K562 (cell line): Measurements from ENCODE around the gene GRIK3. TPM values are rescaled to one million over a fixed set of nuclear protein-coding genes. Genes with fewer than 3 reads are reported as not detected.
A peak's percentile ranks its signal among the peaks of the same experiment; 100 is the strongest.

Experiments used
- BRF1 ChIP-seq: IDR thresholded peaks from 3 replicates; pipeline ENCODE4 v1.6.1; 2011; ENCODE audit warnings: borderline replicate concordance, mild to moderate bottlenecking; ENCODE audit not compliant: insufficient read length; ENCODE audit errors: extremely low read depth
- C11orf30 ChIP-seq: fragments of 450-650 bp; IDR thresholded peaks from 2 replicates; pipeline ENCODE4 v1.6.1; 2016; ENCODE audit warnings: low read depth, mild to moderate bottlenecking
- CEBPB ChIP-seq: fragments of 450-650 bp; IDR thresholded peaks from 2 replicates; pipeline ENCODE4 v1.6.1; 2016; ENCODE audit warnings: missing genetic modification characterization, missing compliant biosample characterization
- CREM ChIP-seq: IDR thresholded peaks from 2 replicates; pipeline ENCODE4 v1.6.1; 2014; ENCODE audit warnings: antibody characterized with exemption, low read depth
- EP400 ChIP-seq: fragments of 450-650 bp; IDR thresholded peaks from 2 replicates; pipeline ENCODE4 v1.6.1; 2017; ENCODE audit warnings: antibody characterized with exemption, mild to moderate bottlenecking, moderate library complexity
- FOXK1 ChIP-seq: sonication (generic); formaldehyde crosslinking; IDR thresholded peaks from 2 replicates; pipeline ENCODE4 v1.8.0; 2022; ENCODE audit warnings: missing genetic modification reagents, mild to moderate bottlenecking, borderline replicate concordance
- GTF2F1 ChIP-seq: IDR thresholded peaks from 2 replicates; pipeline ENCODE4 v1.6.1; 2011; ENCODE audit warnings: low read depth, low read length, improper control_type of control experiment
- MECOM ChIP-seq: fragments of 250-450 bp; sonication (Bioruptor Pico); IDR thresholded peaks from 2 replicates; pipeline ENCODE4 v1.8.0; 2022; ENCODE audit warnings: inconsistent platforms
- NCOA1 ChIP-seq: fragments of 450-650 bp; IDR thresholded peaks from 2 replicates; pipeline ENCODE4 v1.6.1; 2016; ENCODE audit warnings: low read depth
- PKNOX1 ChIP-seq: fragments of 450-650 bp; IDR thresholded peaks from 2 replicates; pipeline ENCODE4 v1.6.1; 2016
- RCOR1 ChIP-seq, 2 experiments: IDR thresholded peaks; 2 replicates each; pipeline ENCODE4 v1.6.1; 2012; ENCODE audit warnings: low read depth in 2 of 2, low read length in 2 of 2, borderline replicate concordance in 1 of 2, improper control_type of control experiment in 1 of 2
- RUNX1 ChIP-seq: sonication (generic); IDR thresholded peaks from 2 replicates; pipeline ENCODE4 v1.6.1; 2016; ENCODE audit warnings: antibody characterized with exemption, low read depth
- SUPT5H ChIP-seq: fragments of 450-650 bp; IDR thresholded peaks from 2 replicates; pipeline ENCODE4 v1.6.1; 2016
- TCF15 ChIP-seq: fragments of 250-450 bp; sonication (Bioruptor Pico); IDR thresholded peaks from 2 replicates; pipeline ENCODE4 v1.8.0; 2022; ENCODE audit warnings: moderate library complexity, mild to moderate bottlenecking, inconsistent platforms
- USF2 ChIP-seq: sonication (generic); formaldehyde crosslinking; IDR thresholded peaks from 2 replicates; pipeline ENCODE4 v1.5.0; 2020; ENCODE audit warnings: missing genetic modification reagents
- ZBTB5 ChIP-seq: fragments of 450-650 bp; IDR thresholded peaks from 2 replicates; pipeline ENCODE4 v1.6.1; 2017; ENCODE audit warnings: antibody characterized with exemption
- ZNF318 ChIP-seq, 2 experiments: fragments of 450-650 bp; IDR thresholded peaks; 2 replicates each; pipeline ENCODE4 v1.6.1; 2016; ENCODE audit warnings: mild to moderate bottlenecking in 2 of 2, borderline replicate concordance in 1 of 2, low read depth in 1 of 2, moderate library complexity in 1 of 2
- ZNF780A ChIP-seq: fragments of 250-450 bp; sonication (Bioruptor Pico); IDR thresholded peaks from 2 replicates; pipeline ENCODE4 v1.5.0; 2021; ENCODE audit warnings: mild to moderate bottlenecking
- polyA plus RNA-seq, 8 experiments: library from polyadenylated mRNA; depleted of rRNA in 4 of 8; stranded (reverse) in 5 of 8; unstranded in 3 of 8; fragments of >200 nt; fragmentation: Nextera tagmentation in 2 of 8; fragmentation: Illumina TruSeq in 1 of 8; extraction: Ambion mirVana in 2 of 8; extraction: Trizol in 1 of 8; gene quantifications; 2 replicates each; pipeline versions ENCODE4 v1.2.1 to v1.2.3, GENCODE V29; 2011 to 2014; ENCODE audit warnings: inconsistent platforms in 1 of 8, missing spikeins in 1 of 8
- total RNA-seq, 7 experiments: library from RNA; depleted of rRNA in 6 of 7; stranded (reverse); fragments of >200 nt in 6 of 7; fragmentation: Illumina TruSeq in 2 of 7; extraction: Trizol in 2 of 7; gene quantifications; 2 replicates each; pipeline versions ENCODE4 v1.2.1 to v1.2.3, GENCODE V29; 2011 to 2021; ENCODE audit warnings: low replicate concordance in 1 of 7

Gene GRIK3
- total and polyA plus RNA-seq, 9 of the 15 experiments (the other 6 are each of a cell fraction or from before 2014, with no cell fraction given) = not detected

GRCh38 chr1:37017720-37018119 is 16.6 kb downstream of the GRIK3 start (continued):
- TF ChIP-seq ZNF318 (IDR thresholded peaks at IDR 0.05; ENCODE audit: borderline replicate concordance in 1 of 2, low read depth in 1 of 2) (no peak), ZBTB5 (no peak), MECOM (no peak), RCOR1 (IDR thresholded peaks at IDR 0.05; ENCODE audit: borderline replicate concordance in 1 of 2, low read depth in 2 of 2, low read length in 2 of 2) (no peak), RUNX1 (no peak), ZNF780A (CRISPR knock-in tag) (no peak), CREM (peak; percentile 93), USF2 (CRISPR knock-in tag) (no peak), EP400 (no peak), TCF15 (CRISPR knock-in tag) (no peak), GTF2F1 (no peak), SUPT5H (no peak), PKNOX1 (peak; percentile 44; the same call in 1 of the 2 replicates), C11orf30 (peak; percentile 26; the same call in 1 of the 2 replicates), FOXK1 (CRISPR knock-in tag) (no peak), BRF1 (no peak), NCOA1 (no peak), CEBPB (tag) (no peak)
